ENCODE data around the gene NUPR1. TPM values are rescaled to one million over a fixed set of nuclear protein-coding genes. Genes with fewer than 3 reads are reported as not detected.

The NUPR1 gene
- polyA plus RNA-seq, 1 of the 3 experiments (the other 2 are of a cell fraction): 0.61 TPM

GRCh38 chr16:28549301-28549899 lies 10.6 kb upstream of the NUPR1 start:
- ChIA-PET POLR2A (interaction anchor here (1.6 kb wide), 1 partner anchor 57 kb away, joined by 4 read pairs; the partner anchor contains the start of gene CLN3), CTCF (interaction anchor here (0.8 to 1.5 kb wide), 3 partner anchors 15 to 304 kb away, joined by 3 to 5 read pairs (median 3); no protein-coding TSS in a partner anchor)
- Histone ChIP-seq H3K36me3 (replicated peaks in 1 of 2; ENCODE audit: control insufficient read depth in 1 of 2, insufficient read depth in 2 of 2, low read length in 1 of 2) (no peaks in the 10 kb centered on the region), H3K4me1 (ENCODE audit: control insufficient read depth in 1 of 2, insufficient read depth in 2 of 2, low read depth in 1 of 2, low read length in 1 of 2) (peaks cover 0 to under 1% of the 10 kb centered on the region in 2 experiments; a peak in 1 of 4 replicates), H3F3A (replicated peaks; ENCODE audit: insufficient read depth) (peaks cover 6% of the 10 kb centered on the region), H3K9me2 (no peaks in the 10 kb centered on the region), H3K9me3 (no peaks in the 10 kb centered on the region), H3K9ac (no peak overlapping the region), H3K27ac (ENCODE audit: low read depth in 2 of 2, low read length in 1 of 2) (no peak overlapping the region), H2AFZ (ENCODE audit: low read depth) (no peak overlapping the region), H3K4me2 (no peak overlapping the region), H4K20me1 (ENCODE audit: insufficient read depth) (no peaks in the 10 kb centered on the region), H3K27me3 (ENCODE audit: insufficient read depth) (no peaks in the 10 kb centered on the region), H3K79me2 (ENCODE audit: insufficient read depth) (0 out of 2 replicates have a peak, but pooled peaks cover under 1% of the 10 kb centered on the region), H3K4me3 (ENCODE audit: low read depth in 2 of 2, low read length in 1 of 2) (no peak overlapping the region)
- TF ChIP-seq TAF1 (IDR thresholded peaks at IDR 0.05; ENCODE audit: borderline replicate concordance, low read depth, low read length) (no peak), USF1 (IDR thresholded peaks at IDR 0.05; ENCODE audit: borderline replicate concordance, low read depth) (no peak), RAD21 (IDR thresholded peaks at IDR 0.05; ENCODE audit: low read length) (peak; percentile 70), MEF2A (IDR thresholded peaks at IDR 0.05; ENCODE audit: borderline replicate concordance, low read depth) (no peak), EZH2phosphoT487 (IDR thresholded peaks at IDR 0.05; ENCODE audit: borderline replicate concordance, low read depth) (no peak), MAX (IDR thresholded peaks at IDR 0.05; ENCODE audit: low read depth) (no peak), CHD2 (IDR thresholded peaks at IDR 0.05; ENCODE audit: low read length, partially characterized antibody) (no peak), SMC3 (IDR thresholded peaks at IDR 0.05; ENCODE audit: low read depth, low read length) (peak; percentile 36; the same call in 1 of the 2 replicates), NRF1 (IDR thresholded peaks at IDR 0.05; ENCODE audit: low read depth, low read length) (no peak), CTCF (IDR thresholded peaks at IDR 0.05) (peak; percentile 60), GATA2 (CRISPR knock-in tag; IDR thresholded peaks at IDR 0.05) (no peak)
- TF ChIP-seq, protein P1, sequence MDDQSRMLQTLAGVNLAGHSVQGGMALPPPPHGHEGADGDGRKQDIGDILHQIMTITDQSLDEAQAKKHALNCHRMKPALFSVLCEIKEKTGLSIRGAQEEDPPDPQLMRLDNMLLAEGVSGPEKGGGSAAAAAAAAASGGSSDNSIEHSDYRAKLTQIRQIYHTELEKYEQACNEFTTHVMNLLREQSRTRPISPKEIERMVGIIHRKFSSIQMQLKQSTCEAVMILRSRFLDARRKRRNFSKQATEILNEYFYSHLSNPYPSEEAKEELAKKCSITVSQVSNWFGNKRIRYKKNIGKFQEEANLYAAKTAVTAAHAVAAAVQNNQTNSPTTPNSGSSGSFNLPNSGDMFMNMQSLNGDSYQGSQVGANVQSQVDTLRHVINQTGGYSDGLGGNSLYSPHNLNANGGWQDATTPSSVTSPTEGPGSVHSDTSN (IDR thresholded peaks at IDR 0.05): no peak
- WGBS (ENCODE audit: low lambda C conversion rate): 52% methylated on average over 11 of the region's 11 CpGs
- peak; percentile 41 for DNase-seq

Measured in SK-N-SH (cell line).